Muscle layer of duodenum (tissue), 2 donors: ENCODE data around the gene KRTDAP.

ENCODE experiments used
- H3K27ac ChIP-seq: one replicate; pipeline ENCODE4 v1.7.0; 2013; ENCODE audit warnings: mild to moderate bottlenecking, low read length
- H3K27me3 ChIP-seq: one replicate; pipeline ENCODE4 v1.7.0; 2013; ENCODE audit warnings: low read depth, mild to moderate bottlenecking, control low read depth, low read length
- H3K36me3 ChIP-seq, 2 donors: one replicate each; pipeline ENCODE4 v1.7.0; 2013; ENCODE audit warnings: low read length in 2 of 2, control low read depth in 1 of 2, mild to moderate bottlenecking in 1 of 2; ENCODE audit not compliant: insufficient read depth in 2 of 2, control insufficient read depth in 1 of 2
- H3K4me1 ChIP-seq, 2 donors: one replicate each; pipeline ENCODE4 v1.7.0; 2013; ENCODE audit warnings: low read length in 2 of 2, mild to moderate bottlenecking in 2 of 2, control low read depth in 1 of 2, moderate library complexity in 1 of 2; ENCODE audit not compliant: insufficient read depth in 2 of 2, control insufficient read depth in 1 of 2
- H3K4me3 ChIP-seq, 2 donors: one replicate each; pipeline ENCODE4 v1.7.0; 2013; ENCODE audit warnings: low read length in 2 of 2, low read depth in 1 of 2, mild to moderate bottlenecking in 1 of 2
- H3K9me3 ChIP-seq, 2 donors: one replicate each; pipeline ENCODE4 v1.7.0; 2013; ENCODE audit warnings: low read length in 2 of 2, control low read depth in 1 of 2, mild to moderate bottlenecking in 1 of 2; ENCODE audit not compliant: control insufficient read depth in 1 of 2
- donor health status: healthy.

The KRTDAP gene

GRCh38 chr19:35490364-35490763 is at the start of gene KRTDAP:
Gene KRTDAP (minus strand): TSS chr19:35490464. CDS start chr19:35490442, 22 bp downstream.
- H3K36me3 ChIP-seq, result no peaks in the 10 kb centered on the region
- no peaks in the 10 kb centered on the region for H3K27me3 ChIP-seq
- H3K27ac ChIP-seq, result no peak within 1 kb of the TSS
- H3K4me1 ChIP-seq, result no peaks in the 10 kb centered on the region
- no peaks in the 10 kb centered on the region for H3K9me3 ChIP-seq
- no peak within 1 kb of the TSS for H3K4me3 ChIP-seq

- peaks cover 4 to 7% of the 10 kb centered on the region in 2 donors for H3K4me1 ChIP-seq
- no peaks in the 10 kb centered on the region for H3K36me3 ChIP-seq
- no peak overlapping the region for H3K27ac ChIP-seq
- H3K4me3 ChIP-seq, result no peak overlapping the region
- H3K9me3 ChIP-seq, result no peaks in the 10 kb centered on the region
- no peaks in the 10 kb centered on the region for H3K27me3 ChIP-seq
These were observed 49.6 kb upstream of the KRTDAP start for GRCh38 chr19:35539850-35540249.

GRCh38 chr19:35539314-35539713 is 49.0 kb upstream of the KRTDAP start:
- Histone ChIP-seq H3K4me1 (peaks cover 0 to 2% of the 10 kb centered on the region in 2 donors), H3K4me3 (no peak overlapping the region), H3K27me3 (peaks cover 5% of the 10 kb centered on the region), H3K36me3 (no peaks in the 10 kb centered on the region), H3K9me3 (no peaks in the 10 kb centered on the region), H3K27ac (no peak overlapping the region)

DNA sequence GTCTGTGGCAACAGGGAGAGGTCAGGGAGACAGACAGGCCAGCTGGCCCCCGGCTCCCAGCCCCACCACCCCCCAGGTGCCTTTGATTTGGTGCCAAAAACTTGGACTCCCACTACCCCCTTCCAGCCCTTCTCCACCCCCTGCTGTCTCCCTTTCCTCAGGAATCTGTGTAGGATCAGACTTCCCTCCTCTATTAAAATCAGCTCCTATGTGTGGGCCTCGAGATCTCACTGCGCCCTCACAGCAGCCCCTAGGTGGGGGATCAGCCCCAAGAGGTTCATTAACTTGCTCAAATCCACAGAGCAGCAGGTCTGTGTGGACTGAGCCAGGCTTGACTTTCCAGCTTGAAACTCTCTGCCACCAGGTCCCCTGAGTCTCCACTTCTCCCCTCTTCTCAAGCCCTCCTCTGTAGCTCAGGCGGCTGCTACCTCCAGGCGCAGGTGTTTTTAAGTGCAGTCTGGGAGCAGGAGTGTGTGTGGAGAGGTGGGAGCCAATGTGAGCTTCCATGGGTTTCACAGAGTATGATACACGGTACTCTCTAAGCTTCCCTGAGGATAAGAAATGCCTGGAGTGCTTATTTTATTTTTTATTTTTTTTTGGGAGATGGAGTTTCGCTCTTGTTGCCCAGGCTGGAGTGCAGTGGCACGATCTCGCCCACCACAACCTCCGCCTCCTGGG is 44.7 kb upstream of the KRTDAP start:
- no peak overlapping the region for H3K4me3 ChIP-seq
- peaks cover 16% of the 10 kb centered on the region for H3K27me3 ChIP-seq
- no peaks in the 10 kb centered on the region for H3K4me1 ChIP-seq
- no peak overlapping the region for H3K27ac ChIP-seq
- H3K9me3 ChIP-seq, result no peaks in the 10 kb centered on the region
- H3K36me3 ChIP-seq, result no peaks in the 10 kb centered on the region

- Histone ChIP-seq H3K9me3 (no peaks in the 10 kb centered on the region), H3K36me3 (no peaks in the 10 kb centered on the region), H3K4me3 (no peak overlapping the region), H3K27me3 (peaks cover 16% of the 10 kb centered on the region), H3K4me1 (no peaks in the 10 kb centered on the region), H3K27ac (no peak overlapping the region)
These were observed 43.6 kb upstream of the KRTDAP start for GRCh38 chr19:35533822-35534392.

DNA sequence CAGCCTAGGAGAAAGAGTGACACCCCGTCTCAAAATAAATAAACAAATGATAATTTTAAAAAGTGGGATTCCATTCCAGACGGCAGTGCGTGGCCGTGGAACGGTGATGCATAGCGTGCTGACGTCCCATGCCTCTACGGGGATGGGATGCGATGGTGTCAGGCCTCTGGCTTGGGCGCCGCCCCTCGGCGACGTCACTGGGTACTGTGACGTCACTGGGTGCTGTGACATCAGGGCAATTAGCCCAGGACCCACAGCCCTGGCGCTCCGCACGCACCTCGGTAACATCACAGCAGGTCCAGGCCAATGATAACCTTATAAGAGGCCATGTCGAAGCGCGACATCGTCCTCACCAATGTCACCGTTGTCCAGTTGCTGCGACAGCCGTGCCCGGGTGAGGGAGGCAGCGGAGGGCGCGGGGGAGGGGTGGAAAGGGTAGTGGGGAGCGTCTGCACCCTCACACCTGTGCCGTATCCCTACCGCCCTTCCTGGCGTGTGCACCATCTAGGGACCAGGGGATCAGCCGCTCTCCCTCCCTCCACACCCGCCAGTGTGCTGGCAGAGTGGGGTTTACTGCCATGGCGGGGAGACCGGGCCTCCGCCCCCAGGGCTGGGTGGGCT is 43.0 kb upstream of the KRTDAP start, which contains the start of gene GAPDHS:
GAPDHS (plus strand) TSS at position 256 of the 621 bp plus-strand sequence; CDS start at position 328, 72 bp downstream.
- Histone ChIP-seq H3K27me3 (peaks cover 16% of the 10 kb centered on the region), H3K9me3 (no peaks in the 10 kb centered on the region)

DNA sequence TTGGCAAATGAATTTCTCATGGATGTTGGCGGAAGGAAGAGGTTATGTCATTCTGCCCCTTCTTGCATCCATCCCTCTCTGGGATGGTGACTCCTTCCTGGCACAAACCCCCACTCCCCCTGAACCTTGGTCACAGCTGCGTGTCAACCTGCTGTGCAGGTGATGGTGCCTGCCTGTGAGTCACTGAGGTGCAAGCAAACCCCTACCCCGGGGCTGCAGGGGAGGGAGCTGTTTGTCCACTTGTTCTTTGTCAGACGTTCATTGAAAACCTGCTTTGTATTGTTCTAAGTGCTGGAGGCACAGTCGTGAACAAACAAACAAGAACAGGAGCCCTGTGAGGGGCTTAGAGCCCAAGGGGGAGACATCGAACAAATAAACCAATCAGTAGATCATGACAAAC is 41.0 kb upstream of the KRTDAP start:
- peaks cover 16% of the 10 kb centered on the region for H3K27me3 ChIP-seq
- H3K4me1 ChIP-seq, result no peaks in the 10 kb centered on the region
- no peak overlapping the region for H3K27ac ChIP-seq
- no peaks in the 10 kb centered on the region for H3K9me3 ChIP-seq
- no peaks in the 10 kb centered on the region for H3K36me3 ChIP-seq
- H3K4me3 ChIP-seq, result no peak overlapping the region

More for the DNA sequence above, 43.0 kb upstream of the KRTDAP start, which contains the start of gene GAPDHS:
- H3K4me1 ChIP-seq, result no peaks in the 10 kb centered on the region
- no peak within 1 kb of the TSS for H3K27ac ChIP-seq
- H3K36me3 ChIP-seq, result no peaks in the 10 kb centered on the region
- no peak within 1 kb of the TSS for H3K4me3 ChIP-seq

DNA sequence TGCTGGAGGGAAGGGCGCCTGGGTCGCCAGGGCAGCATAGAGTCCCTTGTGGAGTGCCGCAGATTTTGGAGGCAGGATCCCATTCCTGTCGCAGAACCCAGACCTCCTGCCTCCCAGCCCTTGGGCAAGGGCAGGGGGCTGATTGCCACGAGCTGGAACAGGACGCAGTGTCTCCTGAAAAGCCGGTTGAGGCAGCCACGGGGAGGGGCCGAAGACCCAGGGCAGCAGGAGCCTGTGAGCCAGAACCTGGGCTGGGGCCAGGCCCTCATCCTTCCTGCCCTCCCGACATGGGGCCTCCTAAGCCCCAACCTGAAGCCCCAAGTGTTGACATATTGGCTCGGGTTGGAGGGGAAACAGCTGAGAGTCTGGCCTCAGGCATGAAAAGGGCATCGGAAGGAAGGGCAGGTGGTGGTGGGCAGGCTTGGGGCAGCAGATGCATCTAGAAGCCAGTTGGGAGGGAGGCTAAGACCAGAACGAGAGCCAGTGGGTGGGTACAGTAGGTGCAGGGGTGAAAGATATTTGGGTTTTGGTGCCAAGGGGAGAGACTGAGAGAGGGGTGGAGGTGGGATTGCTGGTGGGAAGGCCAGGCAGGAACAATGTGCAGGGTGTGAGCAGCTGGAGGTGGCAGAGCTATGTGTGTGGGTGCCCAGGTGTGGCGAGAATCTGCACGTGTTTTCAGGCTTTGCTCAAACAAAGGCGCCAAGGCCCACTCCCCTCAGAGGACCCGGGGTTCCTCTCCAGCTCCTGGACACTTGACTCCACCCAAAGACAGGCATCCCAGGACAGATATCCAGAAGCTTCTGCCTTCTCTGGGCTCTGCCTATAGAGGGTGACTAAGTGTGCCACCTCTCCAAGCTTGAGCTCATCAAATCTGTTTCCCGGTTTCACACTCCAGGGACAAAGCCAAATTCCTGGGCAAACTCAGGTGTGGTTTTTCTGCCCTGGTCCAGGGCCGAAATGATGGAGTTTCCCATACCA is 39.3 kb upstream of the KRTDAP start:
- Histone ChIP-seq H3K27me3 (peaks cover 13% of the 10 kb centered on the region), H3K4me1 (no peaks in the 10 kb centered on the region), H3K27ac (no peak overlapping the region), H3K36me3 (no peaks in the 10 kb centered on the region), H3K9me3 (no peaks in the 10 kb centered on the region), H3K4me3 (no peak overlapping the region)

DNA sequence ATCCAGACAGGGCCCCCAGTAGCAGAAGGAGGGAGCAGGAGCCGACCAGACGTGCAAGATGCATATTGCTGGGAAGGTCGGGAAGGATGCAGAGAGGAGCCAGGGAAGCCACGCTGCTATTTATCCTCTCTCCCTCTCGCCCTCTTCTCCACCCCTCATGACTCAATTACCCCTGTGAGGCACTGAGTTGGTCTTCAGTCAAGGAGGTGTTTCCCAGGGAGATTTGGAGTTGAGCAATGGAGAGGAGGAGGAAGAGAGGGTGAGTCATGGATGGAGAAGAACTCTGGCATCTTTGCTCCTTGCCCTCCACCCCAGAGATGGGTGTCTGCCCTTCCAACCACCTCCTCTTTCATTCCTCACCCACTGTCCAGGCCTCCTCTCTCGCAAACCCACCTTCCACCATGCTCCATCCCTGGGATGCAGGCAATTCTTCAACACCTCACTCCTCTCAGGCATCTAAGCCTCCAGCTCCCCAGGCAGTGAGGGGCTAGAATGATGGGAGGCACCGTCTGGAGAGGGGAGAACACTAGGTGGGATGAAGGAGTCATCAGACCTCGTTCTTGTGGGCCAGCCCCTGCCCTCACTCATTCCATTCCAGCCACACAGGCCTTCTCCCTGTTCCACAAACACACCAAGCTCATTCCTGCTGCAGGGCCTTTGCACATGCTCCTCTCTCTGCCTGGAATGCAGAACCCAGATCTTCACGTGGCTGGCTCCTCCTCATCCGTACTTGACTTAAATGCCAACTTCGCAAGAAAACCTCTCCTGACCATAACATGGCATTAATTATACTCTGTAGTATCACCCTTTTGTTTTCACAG is 38.2 kb upstream of the KRTDAP start, which contains the start of gene SBSN:
SBSN (minus strand) TSS at position 94 of the 821 bp plus-strand sequence; CDS start at position 64, 30 bp downstream.
- Histone ChIP-seq H3K4me3 (no peak within 1 kb of the TSS), H3K27ac (no peak within 1 kb of the TSS), H3K27me3 (peaks cover 3% of the 10 kb centered on the region), H3K36me3 (no peaks in the 10 kb centered on the region), H3K4me1 (no peaks in the 10 kb centered on the region), H3K9me3 (no peaks in the 10 kb centered on the region)

DNA sequence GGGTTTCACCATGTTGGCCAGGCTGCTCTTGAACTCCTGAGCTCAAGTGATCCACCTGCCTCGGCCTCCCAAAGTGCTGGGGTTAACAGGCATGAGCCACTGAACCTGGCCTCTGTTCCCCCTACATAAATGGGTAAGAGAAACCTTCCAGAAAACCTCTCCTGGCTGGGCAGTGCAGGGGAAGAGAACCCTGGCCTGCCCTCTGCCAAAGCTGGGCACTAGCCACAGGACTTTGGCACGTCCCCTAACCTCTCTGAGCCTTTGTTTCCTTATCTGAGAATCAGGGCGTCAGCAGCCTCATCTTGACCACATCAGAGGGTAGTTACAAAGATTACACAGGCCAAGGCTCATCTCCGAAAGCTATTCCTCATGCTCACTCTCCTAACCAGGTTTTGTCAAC is 35.6 kb upstream of the KRTDAP start:
- H3K27me3 ChIP-seq, result no peaks in the 10 kb centered on the region
- H3K36me3 ChIP-seq, result no peaks in the 10 kb centered on the region
- no peaks in the 10 kb centered on the region for H3K4me1 ChIP-seq
- no peaks in the 10 kb centered on the region for H3K9me3 ChIP-seq
- no peak overlapping the region for H3K27ac ChIP-seq
- H3K4me3 ChIP-seq, result no peak overlapping the region
